ENCODE data around the gene SYPL2.

GRCh38 chr1:109522026-109522425 lies 55.7 kb downstream of the SYPL2 start:
- TF ChIP-seq, protein P1, sequence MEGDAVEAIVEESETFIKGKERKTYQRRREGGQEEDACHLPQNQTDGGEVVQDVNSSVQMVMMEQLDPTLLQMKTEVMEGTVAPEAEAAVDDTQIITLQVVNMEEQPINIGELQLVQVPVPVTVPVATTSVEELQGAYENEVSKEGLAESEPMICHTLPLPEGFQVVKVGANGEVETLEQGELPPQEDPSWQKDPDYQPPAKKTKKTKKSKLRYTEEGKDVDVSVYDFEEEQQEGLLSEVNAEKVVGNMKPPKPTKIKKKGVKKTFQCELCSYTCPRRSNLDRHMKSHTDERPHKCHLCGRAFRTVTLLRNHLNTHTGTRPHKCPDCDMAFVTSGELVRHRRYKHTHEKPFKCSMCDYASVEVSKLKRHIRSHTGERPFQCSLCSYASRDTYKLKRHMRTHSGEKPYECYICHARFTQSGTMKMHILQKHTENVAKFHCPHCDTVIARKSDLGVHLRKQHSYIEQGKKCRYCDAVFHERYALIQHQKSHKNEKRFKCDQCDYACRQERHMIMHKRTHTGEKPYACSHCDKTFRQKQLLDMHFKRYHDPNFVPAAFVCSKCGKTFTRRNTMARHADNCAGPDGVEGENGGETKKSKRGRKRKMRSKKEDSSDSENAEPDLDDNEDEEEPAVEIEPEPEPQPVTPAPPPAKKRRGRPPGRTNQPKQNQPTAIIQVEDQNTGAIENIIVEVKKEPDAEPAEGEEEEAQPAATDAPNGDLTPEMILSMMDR (IDR thresholded peaks at IDR 0.05), result no peak
- no peak for TF ChIP-seq POLR2A (IDR thresholded peaks at IDR 0.05)

Measured in uterus (tissue), 2 donors.